HG03066 (cell line): ENCODE data around the gene ZNF503.

ENCODE experiments used
- ATAC-seq: cut with Tn5 transposase; IDR thresholded peaks from one replicate; pipeline ENCODE4 v1.9.1; 2021; ENCODE audit warnings: low read depth; ENCODE audit not compliant: unreplicated experiment

Gene ZNF503, protein sequence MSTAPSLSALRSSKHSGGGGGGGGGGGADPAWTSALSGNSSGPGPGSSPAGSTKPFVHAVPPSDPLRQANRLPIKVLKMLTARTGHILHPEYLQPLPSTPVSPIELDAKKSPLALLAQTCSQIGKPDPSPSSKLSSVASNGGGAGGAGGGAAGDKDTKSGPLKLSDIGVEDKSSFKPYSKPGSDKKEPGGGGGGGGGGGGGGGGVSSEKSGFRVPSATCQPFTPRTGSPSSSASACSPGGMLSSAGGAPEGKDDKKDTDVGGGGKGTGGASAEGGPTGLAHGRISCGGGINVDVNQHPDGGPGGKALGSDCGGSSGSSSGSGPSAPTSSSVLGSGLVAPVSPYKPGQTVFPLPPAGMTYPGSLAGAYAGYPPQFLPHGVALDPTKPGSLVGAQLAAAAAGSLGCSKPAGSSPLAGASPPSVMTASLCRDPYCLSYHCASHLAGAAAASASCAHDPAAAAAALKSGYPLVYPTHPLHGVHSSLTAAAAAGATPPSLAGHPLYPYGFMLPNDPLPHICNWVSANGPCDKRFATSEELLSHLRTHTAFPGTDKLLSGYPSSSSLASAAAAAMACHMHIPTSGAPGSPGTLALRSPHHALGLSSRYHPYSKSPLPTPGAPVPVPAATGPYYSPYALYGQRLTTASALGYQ

DNA sequence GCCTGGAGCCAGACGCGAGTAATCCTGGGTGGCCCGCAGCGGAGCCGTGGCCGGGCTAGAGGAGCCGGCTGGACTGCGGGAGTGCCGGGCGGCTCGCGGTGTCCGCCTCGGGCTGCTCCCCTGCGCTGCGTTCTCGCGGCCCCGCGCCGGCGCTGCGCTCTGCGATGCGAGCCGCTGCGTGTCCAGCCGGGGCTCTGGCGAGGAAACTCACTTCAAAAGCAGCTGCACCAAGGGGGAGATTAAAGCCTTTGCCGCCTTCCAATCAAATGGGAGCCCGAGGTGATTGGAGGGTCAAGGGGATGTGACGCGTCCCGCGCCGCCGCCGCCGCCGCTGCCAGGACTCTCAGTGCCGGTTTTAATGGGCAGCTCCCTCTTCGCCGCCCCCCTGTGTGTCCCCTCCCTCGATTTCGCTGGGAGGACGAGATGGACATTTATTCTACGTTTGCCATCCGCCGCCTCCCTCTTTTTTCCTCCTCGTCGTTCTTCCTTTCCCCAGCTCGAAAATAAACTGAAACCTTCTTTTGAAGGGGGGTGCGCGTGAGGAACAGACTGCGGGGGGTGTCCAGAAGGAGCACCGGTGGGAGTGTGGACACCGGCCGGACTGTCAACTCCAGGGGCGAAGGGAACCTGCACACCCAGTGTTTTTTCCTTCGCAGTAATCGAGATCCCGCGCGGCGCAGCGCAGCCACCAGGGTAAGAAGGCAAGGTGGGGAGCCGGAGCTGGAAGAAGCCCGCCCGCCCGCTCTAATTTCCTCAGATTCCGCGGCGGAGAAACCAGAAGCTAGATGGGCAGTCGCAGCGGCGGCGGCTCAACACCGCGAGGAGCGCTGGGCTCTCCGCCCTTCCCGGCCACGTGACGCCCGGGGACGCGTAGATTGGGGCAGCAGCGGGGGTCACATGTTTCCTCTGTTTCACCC, at the start of gene ZNF503:
Gene ZNF503, minus strand, starts transcription at position 196 of the 917 bp plus-strand sequence. CDS start 345 bp downstream, outside the sequence.
- peak; percentile 58 for ATAC-seq

DNA sequence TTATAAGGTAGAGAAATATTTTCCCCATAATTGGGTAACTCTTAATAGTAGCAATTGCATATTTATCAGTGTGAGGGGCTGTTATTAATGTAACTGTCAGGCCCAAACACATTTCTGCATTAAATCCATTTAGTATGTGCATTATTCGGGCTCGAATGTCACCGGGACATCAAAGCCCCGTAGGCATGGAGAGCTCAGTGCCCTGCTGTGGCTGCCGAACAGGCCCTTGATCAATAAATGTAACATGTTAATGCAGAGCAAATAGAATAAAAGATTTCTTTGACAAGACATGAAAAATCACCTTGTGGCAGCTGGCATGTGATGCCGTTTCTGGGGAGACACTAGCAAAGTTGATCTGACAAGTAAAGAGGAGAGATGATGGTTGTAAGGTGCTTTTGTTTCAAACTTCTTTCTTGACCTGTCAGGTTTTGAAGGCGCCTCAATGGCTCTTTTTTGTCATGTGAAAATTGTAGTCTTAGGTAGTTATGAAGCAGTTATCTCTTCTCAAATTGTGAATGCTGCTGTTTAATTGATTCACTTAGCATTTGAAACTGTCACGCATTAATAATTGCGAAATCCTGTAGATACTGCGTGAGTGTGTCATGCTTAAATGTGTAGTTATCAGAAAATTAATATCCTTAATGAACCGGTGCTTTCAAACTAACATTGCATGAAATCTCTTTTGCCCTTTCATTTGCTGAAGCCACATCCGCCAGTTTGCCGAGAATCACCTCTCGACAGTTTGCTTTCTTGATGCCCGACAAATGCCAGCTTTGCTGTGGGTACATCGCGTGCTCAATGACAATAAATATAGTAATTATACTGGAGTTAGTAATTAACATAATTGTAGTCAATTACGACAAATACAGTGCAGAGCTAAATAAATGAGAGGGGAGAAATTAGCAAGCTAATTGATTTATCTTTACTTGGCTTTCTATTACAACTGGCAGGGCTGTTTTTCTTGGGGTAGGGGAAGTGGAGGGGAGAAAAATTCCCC, 49.4 kb upstream of the ZNF503 start:
- ATAC-seq = no peak

DNA sequence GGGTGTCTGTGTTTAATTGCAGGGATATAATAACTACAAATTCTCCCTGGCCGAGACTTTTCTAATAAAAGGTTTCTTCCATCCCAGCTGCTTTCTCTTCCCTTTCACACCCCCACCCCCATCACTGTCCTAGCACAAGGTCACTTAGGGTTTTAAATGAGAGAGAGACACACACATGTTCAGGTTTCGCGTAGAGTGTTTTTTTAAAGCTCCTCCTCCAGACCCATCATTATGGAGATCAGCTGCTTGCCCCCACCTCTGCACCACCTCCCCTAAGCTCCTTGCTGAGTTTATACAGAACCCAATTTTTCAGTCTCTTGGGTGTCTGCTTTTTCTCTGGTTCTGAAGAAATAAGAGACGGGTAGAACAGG, 48.5 kb upstream of the ZNF503 start:
- no peak for ATAC-seq

DNA sequence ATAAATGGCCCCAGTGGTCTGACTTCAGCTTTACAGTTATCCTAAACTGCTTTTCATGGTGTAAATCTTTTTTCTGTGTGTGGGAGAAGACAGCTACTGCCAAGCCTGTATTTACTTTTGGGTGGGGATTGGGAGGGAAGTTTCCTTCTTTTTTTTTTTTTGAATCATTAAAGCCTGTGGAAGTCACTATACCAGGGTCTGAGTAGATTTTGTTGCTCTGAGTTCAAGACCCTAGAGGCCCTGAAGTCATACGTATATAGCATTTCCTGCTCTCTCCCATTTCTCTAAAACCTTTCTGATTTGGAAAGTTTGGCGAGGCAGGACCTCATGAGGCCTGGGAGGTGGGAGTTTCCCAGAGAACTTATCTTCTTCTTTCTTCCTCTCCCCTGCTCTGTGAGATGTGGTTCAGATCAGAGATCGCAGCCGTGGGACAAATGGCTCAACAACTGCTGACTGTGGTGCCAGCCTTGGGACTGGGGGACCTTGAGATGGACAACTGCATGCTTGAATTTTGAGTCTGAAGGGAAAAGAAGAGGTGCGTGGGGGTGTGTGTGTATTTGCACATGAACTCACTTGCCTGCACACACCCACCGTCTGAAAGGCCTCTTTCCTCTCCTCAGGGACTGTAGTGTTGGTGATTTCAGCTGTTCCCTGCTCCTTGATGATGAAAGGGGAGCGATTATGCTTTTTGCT, 48.0 kb upstream of the ZNF503 start:
- ATAC-seq = no peak

DNA sequence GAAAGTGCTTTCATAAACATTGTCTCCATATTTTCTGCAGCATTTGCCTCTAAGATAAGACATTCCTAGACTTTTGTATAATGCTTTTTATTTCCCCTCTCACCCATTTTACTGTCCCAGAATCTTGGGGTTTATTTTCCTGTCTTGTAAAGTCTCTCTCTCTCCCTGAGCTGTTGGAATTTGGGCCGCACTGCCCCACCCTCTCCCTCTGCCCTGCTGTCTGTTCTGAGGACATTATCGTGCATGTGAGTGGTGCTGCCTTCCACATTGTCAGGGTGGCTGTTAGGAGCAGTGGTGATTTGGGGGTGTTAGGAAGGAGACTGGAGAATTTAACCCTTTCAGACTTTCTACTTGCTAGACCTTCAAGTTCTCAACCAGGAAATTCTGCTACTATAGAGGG, 46.6 kb upstream of the ZNF503 start:
- ATAC-seq = no peak

DNA sequence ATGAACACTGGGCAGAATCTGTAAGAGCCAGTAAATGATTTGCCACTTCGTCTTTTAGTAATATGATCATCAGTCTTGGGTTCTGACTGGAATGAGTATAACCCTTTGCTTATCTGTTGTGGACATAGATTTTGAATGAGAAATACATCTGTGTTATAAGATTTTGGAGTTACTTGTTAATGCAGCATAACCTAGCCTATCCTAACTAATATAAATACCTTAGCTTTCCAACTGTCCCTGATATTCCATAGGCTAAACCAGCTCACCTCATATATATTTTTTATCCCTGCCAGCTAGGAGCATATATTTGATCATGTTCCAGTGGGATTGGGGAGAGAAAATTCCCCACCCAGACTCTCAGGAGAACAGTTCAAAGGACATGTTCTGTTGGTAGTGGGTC, 44.9 kb upstream of the ZNF503 start:
- no peak for ATAC-seq

DNA sequence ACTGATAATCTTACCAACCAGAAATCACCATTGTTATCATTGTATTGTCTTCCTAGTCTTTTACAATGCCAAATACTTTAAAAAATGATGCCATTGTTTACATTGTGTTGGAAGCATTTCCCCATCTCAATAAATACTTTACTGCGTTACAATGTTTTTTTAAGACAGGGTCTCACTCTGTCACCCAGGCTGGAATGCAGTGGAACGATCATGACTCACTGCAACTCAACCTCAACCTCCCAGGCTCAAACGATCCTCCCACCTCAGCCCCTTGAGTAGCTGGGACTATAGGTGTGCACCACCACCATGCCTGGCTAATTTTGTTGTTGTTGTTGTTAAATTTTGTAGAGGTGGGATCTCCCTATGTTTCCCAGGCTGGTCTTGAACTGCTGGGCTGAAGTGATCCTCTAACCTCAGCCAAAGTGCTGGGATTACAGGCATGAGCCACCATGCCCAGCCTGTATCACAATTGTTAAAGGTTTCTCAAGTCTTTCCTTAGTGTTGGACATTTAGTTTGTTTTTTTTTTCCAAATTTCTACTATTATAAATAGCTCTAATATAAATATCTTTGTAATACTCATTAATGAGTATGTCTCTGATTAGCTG, 43.3 kb upstream of the ZNF503 start:
- no peak for ATAC-seq

DNA sequence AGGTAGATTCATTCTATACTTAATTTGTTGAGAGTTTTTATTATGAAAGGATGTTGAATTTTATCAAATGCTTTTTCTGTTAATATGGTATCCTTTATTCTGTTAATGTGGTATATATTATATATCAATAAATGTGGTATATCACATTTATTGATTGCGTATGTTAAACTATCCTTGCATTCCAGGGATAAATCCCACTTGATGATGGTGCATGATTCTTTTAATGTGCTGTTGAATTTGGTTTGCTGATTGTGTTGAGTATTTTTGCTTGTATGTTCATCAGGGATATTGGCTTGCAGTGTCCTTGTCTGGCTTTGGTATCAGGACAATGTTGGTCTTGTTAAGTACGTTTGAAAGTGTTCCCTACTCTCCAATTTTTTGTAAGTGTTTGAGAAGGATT, 41.8 kb upstream of the ZNF503 start:
- ATAC-seq = no peak

DNA sequence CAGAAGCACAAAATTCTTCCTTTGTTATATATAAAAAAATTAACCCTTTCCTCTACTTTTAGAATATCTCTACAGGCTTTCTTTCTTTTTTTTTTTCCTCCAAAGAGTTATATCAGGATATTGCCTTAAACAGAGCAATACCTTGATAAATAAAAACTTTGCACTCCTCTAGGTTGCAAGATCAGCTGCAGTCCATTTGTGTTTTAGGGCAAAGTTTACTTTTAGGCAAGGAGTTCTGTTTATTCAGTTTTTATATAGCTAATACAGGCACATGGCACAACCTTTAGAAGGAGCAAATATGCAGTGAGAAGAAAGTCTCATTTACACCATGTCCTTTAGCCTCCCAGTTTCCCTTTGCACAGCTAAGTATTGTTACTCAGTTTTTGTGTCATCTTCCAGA, 40.1 kb upstream of the ZNF503 start:
- no peak for ATAC-seq

DNA sequence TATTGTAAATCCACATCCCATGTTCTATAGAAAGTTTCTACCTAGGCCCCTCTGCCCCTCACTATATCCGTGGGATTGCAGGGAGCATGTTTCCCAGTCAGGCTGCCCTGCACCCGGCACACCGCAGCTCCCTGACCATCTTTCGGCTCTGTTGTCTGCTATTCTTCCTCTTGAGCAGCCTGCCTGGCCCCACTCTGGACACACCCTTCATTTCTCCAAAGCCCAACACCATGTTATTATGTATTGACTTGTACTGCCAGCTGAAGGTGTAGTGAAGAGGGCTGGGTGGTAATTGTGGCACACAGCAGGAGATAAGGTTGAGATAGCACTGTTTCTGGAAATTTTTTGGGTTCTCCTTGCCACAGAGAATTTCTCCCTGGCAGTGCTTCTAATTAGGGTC, 39.6 kb upstream of the ZNF503 start:
- ATAC-seq = no peak

DNA sequence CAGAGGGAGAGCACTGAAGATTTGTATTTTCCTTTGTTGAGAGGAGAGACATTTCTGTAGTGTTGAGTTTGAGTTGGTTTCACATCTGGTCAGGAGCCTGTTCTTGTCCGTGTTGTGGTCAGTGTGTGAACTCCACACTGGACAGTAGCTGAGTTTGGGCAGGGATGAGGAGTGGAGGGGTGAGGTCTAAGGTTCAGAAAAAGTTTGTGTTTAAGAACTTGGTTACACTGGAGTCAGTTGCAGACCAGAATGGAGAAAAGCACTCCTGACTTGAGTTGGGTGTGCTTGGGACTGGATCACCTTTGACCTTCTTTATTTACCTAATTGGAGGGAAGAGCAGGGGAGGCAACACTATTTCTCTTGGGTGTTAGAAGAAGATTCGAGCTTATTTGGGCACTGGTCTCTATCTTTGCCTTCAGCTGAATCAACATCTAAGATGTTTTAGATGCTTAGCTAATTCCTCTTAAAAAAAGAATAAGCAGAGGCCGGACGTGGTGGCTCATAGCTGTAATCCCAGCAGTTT, 38.8 kb upstream of the ZNF503 start:
- no peak for ATAC-seq

DNA sequence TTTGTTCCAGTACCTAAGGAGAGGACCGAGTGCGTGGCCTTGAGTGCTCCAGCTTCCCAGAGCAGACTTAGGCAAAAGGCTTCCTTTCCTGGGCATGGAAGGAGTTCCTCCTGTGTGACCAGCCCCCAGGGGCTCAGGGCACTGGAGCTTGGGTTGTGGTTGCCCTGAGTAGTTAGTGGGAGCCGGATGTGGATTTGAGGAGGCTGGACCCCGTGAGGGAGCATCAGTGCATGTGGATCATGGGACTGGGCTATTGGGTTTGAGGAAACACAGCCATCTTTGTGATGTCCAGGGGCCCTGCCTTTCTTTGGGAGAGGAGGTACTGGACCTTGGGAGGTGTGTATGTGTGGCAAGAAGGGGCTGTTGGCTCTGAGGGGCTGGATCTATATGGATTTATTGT, 38.2 kb upstream of the ZNF503 start:
- ATAC-seq = no peak

DNA sequence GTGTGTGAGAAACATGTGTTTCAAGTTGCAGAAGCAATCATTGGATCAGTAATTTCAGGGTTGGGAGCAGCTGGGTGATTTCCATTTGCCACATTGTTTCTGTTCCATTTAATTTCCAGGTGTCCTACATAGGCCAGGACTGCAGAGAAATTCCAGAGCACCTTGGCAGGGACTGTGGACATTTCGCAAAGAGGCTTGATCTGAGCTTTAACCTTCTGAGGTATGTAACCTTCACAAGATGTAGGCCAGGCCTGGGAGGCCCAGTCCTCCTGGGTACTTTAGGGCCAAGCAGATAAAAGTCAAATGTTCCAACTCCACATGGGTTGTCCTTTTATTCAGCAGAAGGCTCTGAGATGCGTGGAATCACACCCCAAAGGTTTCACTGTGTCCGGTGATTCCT, 36.7 kb upstream of the ZNF503 start:
- ATAC-seq = no peak

DNA sequence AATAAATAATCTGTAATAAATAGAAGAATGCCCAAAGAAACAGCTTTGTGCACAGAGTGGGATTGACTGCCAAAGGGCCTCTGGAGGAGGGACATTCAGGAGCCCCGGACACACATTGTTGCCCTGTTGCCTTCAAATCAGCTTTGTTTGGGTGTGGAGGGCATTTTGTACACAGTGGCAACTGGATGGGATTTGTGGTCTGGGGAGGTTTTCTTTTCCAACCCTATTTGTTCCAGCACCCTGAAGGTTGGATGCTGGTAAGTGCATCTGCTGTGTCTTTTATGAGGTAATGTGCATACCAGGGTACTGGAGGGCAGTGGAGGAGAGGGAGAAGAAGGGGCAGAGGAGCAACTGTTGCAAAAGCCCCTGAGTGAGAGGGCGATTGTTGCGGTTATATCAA, 36.1 kb upstream of the ZNF503 start:
- ATAC-seq = no peak

DNA sequence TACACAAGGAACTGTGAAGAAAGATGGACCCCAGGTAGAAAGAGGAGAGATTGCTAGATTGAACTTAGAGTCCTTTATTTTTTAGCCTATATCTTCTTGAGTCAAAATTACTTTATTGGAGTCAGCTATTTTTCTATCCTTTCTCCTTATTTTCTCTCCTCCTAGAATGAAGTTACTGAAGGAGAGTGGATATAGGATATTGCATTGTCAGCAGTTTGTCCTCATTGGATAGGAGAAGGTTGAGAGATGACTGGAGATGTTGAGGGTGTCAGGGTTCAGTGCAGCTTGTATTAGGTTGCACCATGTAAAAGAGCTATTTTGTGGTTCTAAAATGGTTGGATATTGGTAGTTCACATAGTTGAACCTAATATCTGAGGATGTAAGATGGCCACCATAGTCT, 35.3 kb upstream of the ZNF503 start:
- ATAC-seq = no peak

DNA sequence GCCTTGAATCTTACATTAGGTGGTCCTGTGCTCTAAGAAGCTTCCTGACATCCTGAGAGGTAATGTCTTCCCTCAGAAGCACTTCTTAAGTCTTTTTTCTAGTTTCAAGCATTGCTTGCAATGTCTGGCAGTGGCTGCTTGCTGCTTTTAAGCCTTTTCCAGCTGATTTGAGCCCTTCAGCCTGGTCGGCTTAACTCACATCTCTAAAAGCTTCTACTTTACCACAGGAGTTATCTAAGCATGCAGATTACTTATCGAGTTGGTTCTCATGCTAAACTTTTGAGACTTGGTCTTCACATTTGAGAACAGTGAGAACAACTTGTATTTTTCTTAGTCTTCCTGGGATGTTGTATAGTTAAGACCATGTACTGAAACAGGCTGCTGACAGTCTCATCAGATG, 33.7 kb upstream of the ZNF503 start:
- ATAC-seq = no peak

DNA sequence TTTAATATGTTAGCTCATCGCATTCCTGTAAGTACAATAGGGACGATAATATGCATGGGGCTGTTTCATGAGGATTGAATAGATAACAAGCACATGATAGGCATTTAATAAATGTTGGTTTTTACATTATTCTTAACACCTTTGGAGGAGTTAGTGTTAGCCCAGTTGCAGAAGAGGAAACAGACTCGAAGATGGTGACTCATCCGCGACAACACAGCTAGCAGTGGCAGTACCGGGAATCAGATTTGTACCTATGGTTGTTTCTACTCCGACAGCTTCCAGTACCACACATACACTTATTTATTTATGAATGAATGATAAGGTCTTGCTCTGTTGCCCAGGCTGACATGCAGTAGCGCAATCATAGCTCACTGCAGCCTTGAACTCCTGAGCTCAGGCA, 32.7 kb upstream of the ZNF503 start:
- no peak for ATAC-seq

DNA sequence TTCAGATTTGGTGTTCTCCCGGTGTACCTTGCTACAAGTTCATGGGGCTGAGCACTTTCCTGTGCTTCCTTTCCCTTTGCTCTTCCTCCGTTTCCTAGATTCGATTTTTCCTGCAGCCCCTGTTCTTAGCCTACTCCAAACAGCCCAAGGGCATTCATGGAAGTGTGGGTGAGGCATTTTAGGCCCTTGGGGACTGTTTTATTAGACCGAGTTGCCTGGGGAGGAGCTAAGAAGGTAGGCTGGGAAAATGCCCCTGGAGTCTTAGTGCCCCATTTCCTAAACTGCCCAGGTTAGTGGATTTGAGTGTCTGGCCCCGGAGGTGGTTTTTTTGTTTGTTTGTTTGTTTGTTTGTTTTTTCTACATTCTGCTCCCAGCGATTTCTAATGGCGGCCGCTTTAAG, 31.7 kb upstream of the ZNF503 start:
- ATAC-seq = no peak

DNA sequence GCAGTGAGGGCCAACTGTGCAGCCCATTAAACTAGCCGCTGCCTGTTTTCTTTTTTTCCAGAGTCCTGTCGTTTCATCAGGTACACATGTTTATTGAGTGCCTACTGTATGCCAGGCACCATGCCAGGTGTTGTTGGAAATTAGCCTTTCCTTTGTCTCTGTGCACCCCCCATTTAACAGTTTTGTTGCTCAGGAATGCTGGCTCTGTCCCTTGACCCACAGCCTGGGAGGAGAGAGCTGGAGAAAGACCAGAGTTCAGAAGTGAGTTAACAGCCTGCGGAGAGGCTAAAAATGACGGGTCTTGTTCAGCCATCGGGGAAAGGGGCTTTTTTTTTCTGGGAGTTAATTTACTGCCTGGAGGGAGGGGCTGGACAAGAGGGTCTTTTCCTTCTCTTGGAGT, 31.2 kb upstream of the ZNF503 start:
- ATAC-seq = no peak
